AG10803 (cell line): ENCODE measurements around the gene WNT7B.

ENCODE experiments used
- DNase-seq: peaks from one replicate; pipeline ENCODE4 v3.0.0; 2010; ENCODE audit warnings: low read depth
- H3K4me3 ChIP-seq: 2 replicates; pipeline ENCODE4 v1.5.1; 2011; ENCODE audit warnings: mild to moderate bottlenecking, low read length, control low read depth
- CTCF ChIP-seq: conservative IDR thresholded peaks from 2 replicates; pipeline ENCODE4 v1.5.1; 2011; ENCODE audit warnings: mild to moderate bottlenecking, low read length, control low read depth, inconsistent platforms

The WNT7B gene

DNA sequence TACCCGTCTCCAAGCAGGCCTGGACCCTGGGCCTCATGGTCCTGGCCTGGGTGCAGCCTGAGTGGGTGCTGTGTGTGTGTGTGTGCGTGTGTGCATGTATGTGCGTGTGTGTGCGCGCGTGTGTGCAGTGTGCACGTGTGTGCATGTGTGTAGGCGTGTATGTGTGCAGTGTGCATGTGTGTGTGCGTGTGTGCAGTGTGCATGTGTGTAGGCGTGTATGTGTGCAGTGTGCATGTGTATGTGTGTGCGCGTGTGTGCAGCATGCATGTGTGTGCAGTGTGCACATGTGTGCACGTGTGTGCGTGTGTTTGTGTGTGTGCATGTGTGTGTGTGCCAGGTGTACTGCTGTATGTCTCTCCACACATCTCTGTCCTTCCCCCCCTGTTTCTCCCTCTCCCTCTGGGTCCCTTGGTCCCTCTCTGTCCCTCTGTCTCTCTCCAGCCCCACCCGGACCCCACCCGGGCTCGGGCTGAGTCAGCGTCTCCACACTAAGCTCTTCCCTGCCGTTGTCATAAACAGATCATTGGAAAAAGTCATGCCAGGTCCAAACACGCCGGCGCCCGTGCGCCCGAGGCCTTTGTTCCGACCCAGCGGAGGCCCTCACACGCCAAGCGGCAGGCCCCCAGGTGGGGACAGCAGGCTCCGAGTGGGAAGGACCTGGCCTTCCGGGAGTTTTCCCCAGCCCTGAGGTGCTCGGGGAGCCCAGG lies 34.0 kb downstream of the WNT7B start:
- no peak for TF ChIP-seq CTCF
- no peak for DNase-seq
- H3K4me3 ChIP-seq, result no peak overlapping the region

DNA sequence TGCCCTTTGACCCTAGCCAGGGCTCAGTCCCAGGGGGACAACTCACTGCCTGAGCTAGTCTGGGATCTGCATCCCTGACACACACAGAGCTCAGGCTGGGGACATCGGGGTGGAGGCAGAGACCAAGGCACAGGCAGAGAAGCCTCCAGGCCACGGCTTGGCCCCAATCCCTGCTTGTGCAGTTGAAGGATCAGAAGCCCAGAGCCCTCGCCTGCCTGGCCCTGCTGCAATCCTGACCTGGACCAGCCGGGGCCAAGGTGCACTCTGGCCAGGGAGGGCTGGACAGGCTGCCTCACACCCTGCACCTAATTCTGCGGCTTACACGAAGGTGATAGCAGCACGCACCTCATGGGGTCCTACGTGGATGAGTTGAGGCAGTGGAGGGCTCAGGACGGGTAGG lies 34.6 kb downstream of the WNT7B start:
- DNase-seq, result no peak
- TF ChIP-seq CTCF, result no peak
- H3K4me3 ChIP-seq, result no peak overlapping the region

- TF ChIP-seq CTCF, result no peak
- DNase-seq, result no peak
- H3K4me3 ChIP-seq, result no peak overlapping the region
Measured at GRCh38 chr22:45938913-45939312, 38.0 kb downstream of the WNT7B start.

GRCh38 chr22:45937960-45938359 lies 39.0 kb downstream of the WNT7B start:
- H3K4me3 ChIP-seq, result no peak overlapping the region
- no peak for TF ChIP-seq CTCF
- no peak for DNase-seq

GRCh38 chr22:45935573-45935972 lies 41.4 kb downstream of the WNT7B start:
- no peak for TF ChIP-seq CTCF
- no peak overlapping the region for H3K4me3 ChIP-seq
- DNase-seq, result no peak

GRCh38 chr22:45934659-45935341 lies 42.2 kb downstream of the WNT7B start:
- H3K4me3 ChIP-seq, result peak overlapping the region; percentile 30
- peak; percentile 72 for DNase-seq
- no peak for TF ChIP-seq CTCF

- TF ChIP-seq CTCF, result no peak
- no peak overlapping the region for H3K4me3 ChIP-seq
- DNase-seq, result no peak
Measured at GRCh38 chr22:45934168-45934564, 42.8 kb downstream of the WNT7B start.
